Osteocyte (in vitro differentiated cells): ENCODE results near the gene DPP9. TPM values are rescaled to one million over a fixed set of nuclear protein-coding genes. Genes with fewer than 3 reads are reported as not detected.
A peak's percentile ranks its signal among the peaks of the same experiment; 100 is the strongest.

ENCODE experiments used
- DNase-seq: peaks from one replicate; pipeline ENCODE4 v3.0.0; 2021; ENCODE audit warnings: mixed read lengths; ENCODE audit not compliant: unreplicated experiment; ENCODE audit errors: extremely low spot score
- H3K27ac Mint-ChIP-seq: one replicate; pipeline ENCODE4 v1.8.0; 2021; ENCODE audit warnings: mild to moderate bottlenecking, mixed read lengths; ENCODE audit not compliant: unreplicated experiment
- H3K27me3 Mint-ChIP-seq: one replicate; pipeline ENCODE4 v1.8.0; 2021; ENCODE audit warnings: mixed read lengths; ENCODE audit not compliant: unreplicated experiment
- H3K36me3 Mint-ChIP-seq: one replicate; pipeline ENCODE4 v1.8.0; 2021; ENCODE audit warnings: mixed read lengths; ENCODE audit not compliant: unreplicated experiment
- H3K4me1 Mint-ChIP-seq: one replicate; pipeline ENCODE4 v1.8.0; 2021; ENCODE audit warnings: mixed read lengths; ENCODE audit not compliant: unreplicated experiment
- H3K4me3 Mint-ChIP-seq: one replicate; pipeline ENCODE4 v1.8.0; 2021; ENCODE audit warnings: mild to moderate bottlenecking, moderate library complexity, mixed read lengths; ENCODE audit not compliant: unreplicated experiment
- H3K9me3 Mint-ChIP-seq: one replicate; pipeline ENCODE4 v1.8.0; 2021; ENCODE audit warnings: mixed read lengths; ENCODE audit not compliant: unreplicated experiment
- CTCF ChIP-seq: fragments of 200-600 bp; sonication (generic); IDR thresholded peaks from 2 replicates; pipeline ENCODE4 v1.5.0; 2021; ENCODE audit warnings: antibody characterized with exemption, mild to moderate bottlenecking, moderate library complexity
- total RNA-seq: library from RNA; stranded (reverse); gene quantifications from 2 replicates; pipeline ENCODE4 v1.2.1, GENCODE V29; 2021

Gene DPP9
- total RNA-seq, 1 donor from 2014 or later: 54.8 TPM

GRCh38 chr19:4709440-4710280, 14.0 kb downstream of the DPP9 start:
- no peaks in the 10 kb centered on the region for H3K9me3 Mint-ChIP-seq
- no peak for DNase-seq
- peaks cover 57% of the 10 kb centered on the region for H3K4me1 Mint-ChIP-seq
- TF ChIP-seq CTCF: no peak
- peak overlapping the region; percentile 84 for H3K27ac Mint-ChIP-seq
- H3K36me3 Mint-ChIP-seq: peaks cover 25% of the 10 kb centered on the region
- H3K27me3 Mint-ChIP-seq: no peaks in the 10 kb centered on the region
- no peak overlapping the region for H3K4me3 Mint-ChIP-seq

DNA sequence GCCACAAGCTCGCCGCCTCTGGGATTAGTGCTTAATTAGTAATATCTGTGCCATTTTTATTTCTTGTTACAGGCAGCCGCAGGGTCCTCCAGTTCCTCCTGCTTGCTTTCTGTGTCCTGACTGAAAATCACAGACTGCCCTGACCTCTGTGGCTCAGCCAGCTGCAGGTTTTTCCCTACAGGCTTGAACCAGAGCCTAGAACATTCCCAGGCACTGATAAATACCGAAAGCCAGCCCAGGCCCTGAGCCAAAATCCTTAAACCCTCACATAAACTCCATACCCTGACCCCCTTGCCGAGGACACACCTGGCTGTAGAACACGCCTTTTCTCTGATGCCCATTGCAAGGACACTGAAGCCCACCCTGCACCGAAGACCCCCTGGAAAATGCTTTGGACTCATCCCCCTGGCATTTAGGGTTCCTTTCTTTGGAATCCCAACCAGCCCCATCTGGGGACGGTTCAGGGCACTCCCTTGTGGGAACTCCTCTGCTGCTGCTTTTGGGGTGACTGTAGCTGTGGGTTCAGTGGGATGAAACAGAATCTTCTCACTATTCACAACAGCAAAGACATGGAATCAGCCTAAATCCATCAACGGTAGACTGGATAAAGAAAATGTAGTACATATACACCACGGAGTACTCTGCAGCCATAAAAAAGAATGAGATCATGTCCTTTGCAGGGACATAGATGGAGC, 15.5 kb downstream of the DPP9 start:
- no peak overlapping the region for H3K4me3 Mint-ChIP-seq
- peaks cover 27% of the 10 kb centered on the region for H3K36me3 Mint-ChIP-seq
- H3K9me3 Mint-ChIP-seq: no peaks in the 10 kb centered on the region
- TF ChIP-seq CTCF: no peak
- peak overlapping the region; percentile 56 for H3K27ac Mint-ChIP-seq
- peaks cover 53% of the 10 kb centered on the region for H3K4me1 Mint-ChIP-seq
- DNase-seq: no peak
- no peaks in the 10 kb centered on the region for H3K27me3 Mint-ChIP-seq

- H3K4me3 Mint-ChIP-seq: no peak overlapping the region
Measured at GRCh38 chr19:4707322-4707721, 16.3 kb downstream of the DPP9 start.

GRCh38 chr19:4705413-4706131, 18.1 kb downstream of the DPP9 start:
- H3K27me3 Mint-ChIP-seq: no peaks in the 10 kb centered on the region
- H3K36me3 Mint-ChIP-seq: peaks cover 27% of the 10 kb centered on the region
- no peak for TF ChIP-seq CTCF
- no peak overlapping the region for H3K4me3 Mint-ChIP-seq
- peaks cover 48% of the 10 kb centered on the region for H3K4me1 Mint-ChIP-seq
- H3K9me3 Mint-ChIP-seq: no peaks in the 10 kb centered on the region
- DNase-seq: no peak
- H3K27ac Mint-ChIP-seq: peak overlapping the region; percentile 25

More at GRCh38 chr19:4707322-4707721, 16.3 kb downstream of the DPP9 start:
- Mint-ChIP-seq H3K27ac (peak overlapping the region; percentile 10), H3K4me1 (peaks cover 54% of the 10 kb centered on the region), H3K36me3 (peaks cover 30% of the 10 kb centered on the region), H3K9me3 (no peaks in the 10 kb centered on the region), H3K27me3 (no peaks in the 10 kb centered on the region)
- no peak for TF ChIP-seq CTCF
- no peak for DNase-seq
